Measurements from ENCODE around the gene GUK1. TPM values are rescaled to one million over a fixed set of nuclear protein-coding genes. Genes with fewer than 3 reads are reported as not detected.

The GUK1 gene
- total RNA-seq, 2 experiments from 2014 or later = 375 to 376 TPM

- Mint-ChIP-seq H3K36me3 (ENCODE audit: low read depth) (peaks cover 3% of the 10 kb centered on the region), H3K27ac (no peak overlapping the region), H3K9me3 (peaks cover 2% of the 10 kb centered on the region), H3K4me1 (ENCODE audit: low read depth) (peaks cover 3% of the 10 kb centered on the region), H3K4me3 (no peak overlapping the region), H3K27me3 (peaks cover 3% of the 10 kb centered on the region)
- no peak for TF ChIP-seq CTCF (IDR thresholded peaks at IDR 0.05)
- DNase-seq = no peak
- ChIA-PET POLR2A (interaction anchor here (1.1 to 1.6 kb wide), 3 partner anchors 15 to 45 kb away, joined by 3 read pairs; no protein-coding TSS in a partner anchor), CTCF (interaction anchor here (1.0 to 5.8 kb wide), 3 partner anchors 8 to 124 kb away, joined by 3 to 51 read pairs (median 10); no protein-coding TSS in a partner anchor)
- intact Hi-C loops (cut with micrococcal nuclease) = no loop called here
- no peak for ATAC-seq
Observed at GRCh38 chr1:228122921-228123441, 17.1 kb upstream of the GUK1 start.

GRCh38 chr1:228123505-228123904 is 16.6 kb upstream of the GUK1 start:
- ATAC-seq = no peak
- Mint-ChIP-seq H3K27me3 (peaks cover 3% of the 10 kb centered on the region), H3K4me3 (no peak overlapping the region), H3K36me3 (ENCODE audit: low read depth) (no peaks in the 10 kb centered on the region), H3K4me1 (ENCODE audit: low read depth) (peaks cover 3% of the 10 kb centered on the region), H3K9me3 (no peaks in the 10 kb centered on the region), H3K27ac (no peak overlapping the region)
- POLR2A ChIA-PET = interaction anchor here (1.1 to 1.6 kb wide), 2 partner anchors 19 to 45 kb away, joined by 3 read pairs; no protein-coding TSS in a partner anchor
- TF ChIP-seq CTCF (IDR thresholded peaks at IDR 0.05) = no peak
- no peak for DNase-seq
- CTCF ChIA-PET = interaction anchor here (3.4 to 5.8 kb wide), 2 partner anchors 7 to 124 kb away, joined by 10 to 51 read pairs; no protein-coding TSS in a partner anchor
- intact Hi-C loops (cut with micrococcal nuclease) = no loop called here

GRCh38 chr1:228125185-228125584 is 14.9 kb upstream of the GUK1 start:
- Mint-ChIP-seq H3K4me1 (ENCODE audit: low read depth) (peaks cover 3% of the 10 kb centered on the region), H3K27me3 (peaks cover 3% of the 10 kb centered on the region), H3K9me3 (no peaks in the 10 kb centered on the region), H3K27ac (no peak overlapping the region), H3K36me3 (ENCODE audit: low read depth) (no peaks in the 10 kb centered on the region), H3K4me3 (no peak overlapping the region)
- ATAC-seq = no peak
- intact Hi-C loops (cut with micrococcal nuclease) = no loop called here
- no peak for TF ChIP-seq CTCF (IDR thresholded peaks at IDR 0.05)
- ChIA-PET CTCF (interaction anchor here (2.5 kb wide), 1 partner anchor 126 kb away, joined by 10 read pairs; no protein-coding TSS in a partner anchor), POLR2A (interaction anchor here (1.0 kb wide), 1 partner anchor 12 kb away, joined by 3 read pairs; no protein-coding TSS in a partner anchor)
- no peak for DNase-seq

- Mint-ChIP-seq H3K27me3 (peaks cover 6% of the 10 kb centered on the region), H3K9me3 (no peaks in the 10 kb centered on the region), H3K4me3 (no peak overlapping the region), H3K4me1 (ENCODE audit: low read depth) (peaks cover 9% of the 10 kb centered on the region), H3K36me3 (ENCODE audit: low read depth) (no peaks in the 10 kb centered on the region), H3K27ac (no peak overlapping the region)
- ChIA-PET CTCF (interaction anchor here (1.0 to 4.5 kb wide), 9 partner anchors 11 to 252 kb away, joined by 3 to 51 read pairs (median 7); partner anchors contain the start of genes IBA57 and MRPL55), POLR2A (interaction anchor here (0.6 kb wide), 1 partner anchor 38 kb away, joined by 3 read pairs; no protein-coding TSS in a partner anchor)
- intact Hi-C loops (cut with micrococcal nuclease) = no loop called here
- ATAC-seq = no peak
- no peak for TF ChIP-seq CTCF (IDR thresholded peaks at IDR 0.05)
- DNase-seq = no peak
Observed at GRCh38 chr1:228131766-228132165, 8.3 kb upstream of the GUK1 start.

GRCh38 chr1:228134591-228134990 is 5.5 kb upstream of the GUK1 start:
- POLR2A ChIA-PET = interaction anchor here (1.7 kb wide), 1 partner anchor 35 kb away, joined by 3 read pairs; no protein-coding TSS in a partner anchor
- intact Hi-C loops (cut with micrococcal nuclease) = no loop called here
- no peak for DNase-seq
- peaks cover 4% of the 10 kb centered on the region for H3K27me3 Mint-ChIP-seq
- no peak for TF ChIP-seq CTCF (IDR thresholded peaks at IDR 0.05)
- no peak overlapping the region for H3K27ac Mint-ChIP-seq
- CTCF ChIA-PET = interaction anchor here (1.3 to 1.5 kb wide), 2 partner anchors 31 to 380 kb away, joined by 4 read pairs; no protein-coding TSS in a partner anchor
- H3K4me3 Mint-ChIP-seq = no peak overlapping the region
- H3K36me3 Mint-ChIP-seq (ENCODE audit: low read depth) = no peaks in the 10 kb centered on the region
- peaks cover 14% of the 10 kb centered on the region for H3K4me1 Mint-ChIP-seq (ENCODE audit: low read depth)
- no peaks in the 10 kb centered on the region for H3K9me3 Mint-ChIP-seq
- no peak for ATAC-seq
